IgD-negative memory B cell (primary cell): ENCODE measurements around the gene FAM237A. TPM values are rescaled to one million over a fixed set of nuclear protein-coding genes. Genes with fewer than 3 reads are reported as not detected.

Experiments
- H3K27ac Mint-ChIP-seq, 3 donors: one replicate each; pipeline ENCODE4 v1.8.0; 2020 to 2022; ENCODE audit warnings: mild to moderate bottlenecking in 3 of 3, mixed read lengths in 3 of 3, moderate library complexity in 1 of 3
- H3K27me3 Mint-ChIP-seq: one replicate; pipeline ENCODE4 v1.8.0; 2021; ENCODE audit warnings: mixed read lengths
- H3K36me3 Mint-ChIP-seq: one replicate; pipeline ENCODE4 v1.8.0; 2020; ENCODE audit warnings: mild to moderate bottlenecking, mixed read lengths
- H3K4me1 Mint-ChIP-seq, 3 donors: one replicate each; pipeline ENCODE4 v1.8.0; 2020 to 2022; ENCODE audit warnings: mixed read lengths in 3 of 3, mild to moderate bottlenecking in 1 of 3
- H3K4me3 Mint-ChIP-seq, 4 donors: one replicate each; pipeline ENCODE4 v1.8.0; 2020 to 2022; ENCODE audit warnings: mild to moderate bottlenecking in 4 of 4, mixed read lengths in 4 of 4, moderate library complexity in 3 of 4
- H3K9me3 Mint-ChIP-seq, 3 donors: one replicate each; pipeline ENCODE4 v1.8.0; 2020 to 2021; ENCODE audit warnings: mixed read lengths in 3 of 3, mild to moderate bottlenecking in 1 of 3
- polyA plus RNA-seq: library from polyadenylated mRNA; unstranded; fragments of 300-500 nt; fragmentation: Illumina TruSeq; gene quantifications from one replicate; pipeline ENCODE4 v1.2.3, GENCODE V29; 2021

Gene FAM237A
- polyA plus RNA-seq: not detected

DNA sequence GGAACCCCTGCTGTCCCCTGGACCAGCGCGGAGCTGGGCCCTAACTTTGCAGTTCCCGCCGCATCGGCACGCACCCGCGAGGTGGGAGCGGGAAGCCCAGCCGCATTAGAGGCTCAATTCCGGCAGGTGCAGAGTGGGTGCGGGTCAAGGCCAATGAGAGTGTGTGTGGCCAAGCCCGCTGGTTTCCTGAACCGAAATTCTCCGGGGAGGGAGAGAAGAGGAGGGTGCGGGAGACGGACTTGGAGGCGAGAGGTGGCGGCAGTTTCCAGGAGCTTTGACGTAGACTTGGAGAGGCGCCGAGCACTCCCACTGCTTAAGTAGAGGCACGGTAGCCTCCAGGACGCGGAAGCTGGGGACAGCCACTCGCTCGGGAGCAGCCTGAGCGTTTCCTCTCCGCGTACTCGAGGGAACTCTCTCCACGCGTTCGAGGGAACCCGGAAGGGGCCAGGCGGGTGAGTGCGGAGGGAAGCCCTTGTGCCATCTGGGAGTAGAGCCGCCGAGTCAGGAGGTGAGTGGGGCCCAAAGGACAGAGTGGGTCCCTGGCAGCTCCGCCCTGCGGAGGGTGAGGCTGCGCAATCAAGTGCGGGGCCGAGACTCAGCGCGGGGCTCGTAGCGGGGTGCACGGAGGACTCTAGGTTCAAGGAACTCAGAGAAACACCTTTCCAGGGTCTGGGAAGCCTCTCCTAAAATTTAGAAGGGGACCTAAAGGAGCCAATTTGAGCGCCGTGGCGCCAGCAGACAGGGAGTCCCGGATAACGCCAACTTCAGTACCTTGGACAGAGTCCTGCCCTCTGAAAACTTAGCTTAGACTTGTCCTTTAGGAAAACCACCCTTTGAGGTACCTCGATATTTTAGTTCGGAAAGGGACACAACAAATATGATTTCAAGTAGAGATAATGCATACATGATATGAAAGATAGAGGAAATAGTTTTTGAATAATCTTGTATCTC, at the start of gene FAM237A:
Gene FAM237A (plus strand): TSS at position 413 of the 951 bp plus-strand sequence. CDS start 1,750 bp downstream, outside the sequence.
- Mint-ChIP-seq H3K36me3 (no peaks in the 10 kb centered on the region), H3K4me1 (no peaks in the 10 kb centered on the region), H3K27ac (no peak within 1 kb of the TSS), H3K4me3 (peak within 1 kb of the TSS in 1 of 4 donors; percentile 38), H3K27me3 (peaks cover 14% of the 10 kb centered on the region), H3K9me3 (peaks cover 0 to 3% (median 0%) of the 10 kb centered on the region in 3 donors)

DNA sequence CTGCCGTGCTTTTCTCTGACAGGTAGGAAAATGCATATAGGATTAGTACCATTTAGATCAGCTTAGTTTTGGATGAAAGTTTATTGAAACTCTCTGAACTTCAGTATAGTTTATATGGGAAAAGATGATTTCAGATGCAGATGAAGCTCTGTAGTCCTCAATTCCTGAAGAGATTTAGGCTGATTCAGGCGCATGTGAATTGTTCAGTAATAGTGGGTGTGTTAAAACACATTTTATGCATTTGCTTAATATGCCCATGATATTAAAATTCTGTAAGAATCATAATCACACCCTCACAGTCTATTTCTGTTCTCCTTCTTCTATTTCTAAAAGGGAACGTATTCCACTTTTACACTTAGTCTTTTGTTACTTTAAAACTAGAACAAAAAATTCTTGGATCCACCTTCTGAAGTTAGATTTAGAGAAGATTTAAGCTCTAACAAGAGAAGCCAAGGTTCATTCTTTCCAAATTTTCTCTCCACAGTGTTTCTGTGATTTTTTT, 44.5 kb upstream of the FAM237A start:
- Mint-ChIP-seq H3K4me3 (no peak overlapping the region), H3K27me3 (no peaks in the 10 kb centered on the region), H3K4me1 (no peaks in the 10 kb centered on the region), H3K36me3 (no peaks in the 10 kb centered on the region), H3K27ac (no peak overlapping the region), H3K9me3 (no peaks in the 10 kb centered on the region)

DNA sequence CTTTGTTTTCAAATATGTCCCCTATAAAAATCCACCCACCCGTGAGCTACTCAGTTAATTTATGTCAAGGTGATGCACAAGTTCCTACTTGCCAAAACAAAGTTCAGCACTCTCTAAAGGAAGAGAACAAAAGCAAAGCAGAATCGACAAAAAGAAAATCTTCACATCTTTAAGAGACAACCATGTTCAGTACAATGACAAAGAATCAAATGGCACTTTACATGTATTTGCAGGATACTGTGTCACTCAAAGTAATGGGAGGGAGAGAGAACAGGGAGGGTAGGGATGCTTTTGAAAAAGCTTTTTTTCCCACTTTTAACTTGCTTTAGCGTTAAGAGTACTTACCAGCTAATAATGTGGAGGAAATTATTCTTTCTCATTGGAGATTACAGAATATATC, 39.0 kb upstream of the FAM237A start:
- no peaks in the 10 kb centered on the region for H3K9me3 Mint-ChIP-seq
- no peaks in the 10 kb centered on the region for H3K4me1 Mint-ChIP-seq
- H3K36me3 Mint-ChIP-seq: no peaks in the 10 kb centered on the region
- H3K27me3 Mint-ChIP-seq: peaks cover 1% of the 10 kb centered on the region
- no peak overlapping the region for H3K27ac Mint-ChIP-seq
- H3K4me3 Mint-ChIP-seq: no peak overlapping the region

DNA sequence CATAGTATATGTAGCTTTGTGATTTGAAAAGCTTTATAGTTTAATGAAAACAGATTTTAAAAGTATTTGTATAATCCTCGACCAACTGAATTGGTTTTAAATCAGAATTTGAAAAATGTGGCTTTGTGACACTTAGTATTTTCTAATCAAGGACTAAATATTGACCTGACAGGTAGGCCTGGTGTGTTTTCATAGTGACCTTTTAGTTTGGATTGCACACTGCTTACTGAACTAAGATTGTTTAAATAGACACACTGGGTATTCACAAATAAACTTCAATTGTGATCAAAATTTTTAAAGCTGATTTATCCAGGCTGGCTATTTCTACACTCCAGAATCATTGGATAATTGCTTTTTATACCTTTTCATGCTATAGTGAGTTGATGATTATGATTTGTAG, 31.8 kb upstream of the FAM237A start:
- H3K4me3 Mint-ChIP-seq: no peak overlapping the region
- no peaks in the 10 kb centered on the region for H3K27me3 Mint-ChIP-seq
- peaks cover 0 to 7% (median 0%) of the 10 kb centered on the region in 3 donors for H3K4me1 Mint-ChIP-seq
- no peaks in the 10 kb centered on the region for H3K9me3 Mint-ChIP-seq
- H3K36me3 Mint-ChIP-seq: no peaks in the 10 kb centered on the region
- H3K27ac Mint-ChIP-seq: no peak overlapping the region

DNA sequence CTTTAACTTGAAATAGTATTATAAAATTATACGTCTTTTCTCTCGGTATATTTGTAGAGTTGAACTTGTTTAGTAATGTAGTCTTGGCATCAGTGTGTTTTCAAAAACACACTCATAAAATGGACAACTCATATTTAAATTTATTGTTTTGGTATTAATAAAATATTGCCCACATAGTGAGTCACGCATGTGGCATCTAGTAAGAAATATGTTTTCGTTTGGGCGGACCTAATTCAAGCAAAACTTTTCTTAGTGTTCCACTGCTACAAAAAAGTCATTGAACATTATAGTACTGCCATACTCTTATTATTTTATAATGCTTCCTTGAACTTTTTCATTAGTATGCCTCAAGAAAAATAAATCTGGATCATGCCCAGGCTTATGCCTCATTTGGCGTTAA, 31.1 kb upstream of the FAM237A start:
- no peaks in the 10 kb centered on the region for H3K36me3 Mint-ChIP-seq
- H3K4me1 Mint-ChIP-seq: peaks cover 0 to 7% (median 0%) of the 10 kb centered on the region in 3 donors
- H3K27ac Mint-ChIP-seq: no peak overlapping the region
- no peak overlapping the region for H3K4me3 Mint-ChIP-seq
- H3K9me3 Mint-ChIP-seq: no peaks in the 10 kb centered on the region
- no peaks in the 10 kb centered on the region for H3K27me3 Mint-ChIP-seq

DNA sequence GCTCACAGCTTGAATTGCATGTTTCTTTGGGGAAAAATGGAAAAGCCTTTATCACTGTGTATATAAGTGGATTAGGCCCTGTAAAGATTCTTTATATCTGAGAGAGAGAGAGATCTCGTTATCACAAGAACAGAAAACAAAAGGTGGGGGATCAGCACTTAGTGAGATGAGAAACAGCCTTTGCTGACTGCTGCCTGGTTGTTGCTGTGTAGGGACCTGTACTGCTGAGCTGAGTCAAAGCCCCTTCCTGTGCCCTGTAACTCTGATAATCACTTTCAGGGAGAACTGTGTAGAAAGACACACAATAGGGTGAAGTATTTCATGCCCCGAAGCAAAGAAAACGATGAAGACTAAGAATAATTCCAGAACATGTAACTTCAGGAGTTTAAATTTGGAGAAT, 30.6 kb upstream of the FAM237A start:
- Mint-ChIP-seq H3K9me3 (no peaks in the 10 kb centered on the region), H3K27ac (no peak overlapping the region), H3K36me3 (no peaks in the 10 kb centered on the region), H3K27me3 (no peaks in the 10 kb centered on the region), H3K4me1 (peaks cover 0 to 7% (median 0%) of the 10 kb centered on the region in 3 donors), H3K4me3 (no peak overlapping the region)

DNA sequence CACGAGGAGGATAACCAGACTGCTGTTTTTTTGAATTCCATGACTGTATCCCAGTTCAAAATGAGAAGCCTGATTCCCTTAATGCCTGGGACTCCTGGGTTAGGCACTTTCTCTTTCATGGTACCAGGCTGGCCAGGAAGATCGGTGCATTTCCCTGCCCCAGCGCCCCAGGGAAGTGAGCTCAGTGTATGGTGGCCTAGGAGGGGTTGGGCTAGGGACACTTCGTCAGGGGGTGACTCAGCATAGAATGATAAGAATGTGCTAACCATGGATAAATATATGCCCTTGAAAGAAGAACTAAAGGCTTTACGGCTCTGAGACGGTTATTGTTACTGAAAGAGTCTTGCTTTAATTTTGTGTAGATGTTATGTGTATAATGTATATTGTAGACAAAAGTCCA, 27.5 kb upstream of the FAM237A start:
- Mint-ChIP-seq H3K27me3 (no peaks in the 10 kb centered on the region), H3K4me3 (no peak overlapping the region), H3K36me3 (no peaks in the 10 kb centered on the region), H3K9me3 (no peaks in the 10 kb centered on the region), H3K27ac (no peak overlapping the region), H3K4me1 (peaks cover 0 to 3% (median 0%) of the 10 kb centered on the region in 3 donors)

DNA sequence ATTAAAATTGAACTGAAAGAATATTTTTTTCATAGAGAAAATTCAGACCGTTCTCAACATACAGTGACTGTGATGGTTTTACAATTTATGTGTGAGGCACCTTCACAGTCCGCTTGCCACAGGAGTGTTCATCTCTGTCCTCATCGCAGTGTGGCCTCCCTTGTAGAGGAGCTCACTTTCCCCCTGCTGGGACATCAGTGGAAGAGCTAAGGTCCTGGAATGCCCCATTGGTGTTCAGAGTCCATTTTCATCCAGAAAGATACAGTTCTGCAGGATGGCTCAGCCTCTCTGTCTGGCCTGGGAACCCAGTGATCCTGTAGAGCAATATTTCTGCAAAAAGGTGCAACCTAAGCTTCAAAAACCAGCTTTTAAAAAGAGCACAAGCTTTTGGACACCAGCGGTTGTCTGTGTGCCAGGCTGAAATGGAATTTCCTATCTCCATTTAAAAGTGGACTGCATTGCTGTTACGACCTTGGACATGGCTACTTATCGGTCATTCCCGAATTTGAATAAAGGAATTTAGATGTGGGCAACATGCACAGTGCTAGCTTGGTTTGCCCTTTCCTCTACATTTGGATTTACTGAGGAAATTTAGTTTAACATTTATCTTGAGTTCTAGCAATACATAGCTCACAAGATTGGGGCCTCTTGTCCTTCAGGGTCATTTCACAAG, 26.7 kb upstream of the FAM237A start:
- Mint-ChIP-seq H3K9me3 (no peaks in the 10 kb centered on the region), H3K4me1 (no peaks in the 10 kb centered on the region), H3K36me3 (no peaks in the 10 kb centered on the region)

DNA sequence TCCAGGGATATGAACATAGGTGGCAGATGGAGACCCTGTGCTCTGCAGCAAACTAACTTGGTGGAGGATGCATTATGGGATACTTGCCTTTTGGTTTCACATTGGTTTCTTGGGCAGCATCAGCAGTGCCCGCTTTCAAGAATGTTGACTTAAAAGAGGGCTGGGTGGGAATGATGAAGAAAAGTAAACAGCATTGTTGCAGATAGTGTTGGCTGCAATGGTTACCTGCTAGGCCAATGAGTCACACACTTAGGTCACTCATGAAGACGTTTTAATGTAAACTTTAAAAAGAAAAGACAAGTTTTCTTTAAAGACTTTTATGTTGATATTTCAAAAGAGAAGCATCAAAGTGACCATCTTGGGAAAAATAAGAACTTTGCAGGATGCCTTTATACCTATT, 26.1 kb upstream of the FAM237A start:
- H3K4me3 Mint-ChIP-seq: no peak overlapping the region
- peak overlapping the region in 1 of 3 donors; percentile 23 for H3K27ac Mint-ChIP-seq
- H3K27me3 Mint-ChIP-seq: no peaks in the 10 kb centered on the region
- H3K4me1 Mint-ChIP-seq: no peaks in the 10 kb centered on the region
- no peaks in the 10 kb centered on the region for H3K9me3 Mint-ChIP-seq
- no peaks in the 10 kb centered on the region for H3K36me3 Mint-ChIP-seq

More for the DNA sequence above, 26.7 kb upstream of the FAM237A start:
- Mint-ChIP-seq H3K4me3 (no peak overlapping the region), H3K27me3 (no peaks in the 10 kb centered on the region), H3K27ac (no peak overlapping the region)

DNA sequence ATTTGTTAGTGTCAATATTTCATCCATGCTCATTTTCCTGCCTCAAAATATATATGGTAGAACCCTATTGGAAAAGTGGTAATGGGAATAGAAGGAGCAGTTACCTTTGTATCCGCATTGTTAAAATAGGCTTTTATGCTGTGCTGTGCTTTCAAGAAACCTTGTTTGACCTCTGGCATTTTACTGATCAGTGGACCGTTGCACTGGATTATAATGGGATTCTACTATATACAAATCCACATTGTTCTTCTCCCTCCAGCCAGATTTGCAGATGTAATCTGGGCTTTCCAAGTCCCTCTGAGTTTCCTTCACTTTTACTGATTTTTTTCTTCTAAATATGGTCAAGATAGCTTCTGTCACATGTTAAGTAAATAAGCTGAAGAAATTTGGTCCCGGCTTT, 23.3 kb upstream of the FAM237A start:
- H3K4me3 Mint-ChIP-seq: no peak overlapping the region
- no peaks in the 10 kb centered on the region for H3K9me3 Mint-ChIP-seq
- H3K4me1 Mint-ChIP-seq: no peaks in the 10 kb centered on the region
- no peak overlapping the region for H3K27ac Mint-ChIP-seq
- H3K27me3 Mint-ChIP-seq: no peaks in the 10 kb centered on the region
- no peaks in the 10 kb centered on the region for H3K36me3 Mint-ChIP-seq

DNA sequence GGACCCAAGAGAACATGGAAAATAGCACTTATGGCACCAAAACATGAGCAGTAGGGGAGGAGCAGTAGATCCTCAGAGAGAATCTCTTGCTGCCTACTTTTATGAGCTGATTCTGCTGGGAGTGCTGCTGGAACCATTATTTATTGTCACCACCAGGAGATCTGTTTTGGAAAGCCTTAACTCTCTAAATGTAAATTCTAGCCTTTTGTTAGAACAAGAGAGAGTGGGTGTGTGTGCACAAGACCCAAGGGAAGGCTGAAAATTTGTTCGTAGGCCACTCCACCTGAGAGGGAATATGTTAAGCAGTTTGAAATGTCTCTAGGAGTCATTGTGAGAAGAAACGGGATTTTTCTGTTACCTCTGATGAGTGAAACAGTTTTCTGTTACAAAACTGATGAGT, 16.2 kb upstream of the FAM237A start:
- Mint-ChIP-seq H3K36me3 (no peaks in the 10 kb centered on the region), H3K4me3 (no peak overlapping the region), H3K27me3 (peaks cover 4% of the 10 kb centered on the region)

DNA sequence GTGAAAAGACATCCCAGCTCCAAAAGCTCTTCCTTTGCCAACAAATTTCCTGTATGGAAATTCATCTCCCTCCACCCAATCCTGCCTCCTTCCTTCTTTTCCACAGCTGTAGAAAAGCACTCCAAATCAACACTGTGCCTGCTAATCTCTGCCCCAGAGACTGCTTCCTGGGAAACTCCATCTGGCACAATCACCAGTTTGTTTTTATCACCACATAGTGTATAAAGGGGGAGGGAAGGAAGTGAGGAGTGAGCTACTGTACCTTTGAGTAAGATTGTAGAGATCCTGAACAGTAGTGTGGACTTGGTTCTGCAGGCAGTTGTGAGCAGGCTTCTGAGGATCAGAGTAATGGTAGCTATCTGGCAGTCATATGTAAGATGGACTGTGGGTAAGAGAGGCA, 14.7 kb upstream of the FAM237A start:
- Mint-ChIP-seq H3K27ac (no peak overlapping the region), H3K4me3 (no peak overlapping the region), H3K9me3 (peaks cover 0 to 2% (median 0%) of the 10 kb centered on the region in 3 donors), H3K36me3 (no peaks in the 10 kb centered on the region), H3K27me3 (peaks cover 4% of the 10 kb centered on the region), H3K4me1 (no peaks in the 10 kb centered on the region)

More for the DNA sequence above, 16.2 kb upstream of the FAM237A start:
- H3K4me1 Mint-ChIP-seq: no peaks in the 10 kb centered on the region
- H3K9me3 Mint-ChIP-seq: peaks cover 0 to 2% (median 0%) of the 10 kb centered on the region in 3 donors
- H3K27ac Mint-ChIP-seq: no peak overlapping the region

DNA sequence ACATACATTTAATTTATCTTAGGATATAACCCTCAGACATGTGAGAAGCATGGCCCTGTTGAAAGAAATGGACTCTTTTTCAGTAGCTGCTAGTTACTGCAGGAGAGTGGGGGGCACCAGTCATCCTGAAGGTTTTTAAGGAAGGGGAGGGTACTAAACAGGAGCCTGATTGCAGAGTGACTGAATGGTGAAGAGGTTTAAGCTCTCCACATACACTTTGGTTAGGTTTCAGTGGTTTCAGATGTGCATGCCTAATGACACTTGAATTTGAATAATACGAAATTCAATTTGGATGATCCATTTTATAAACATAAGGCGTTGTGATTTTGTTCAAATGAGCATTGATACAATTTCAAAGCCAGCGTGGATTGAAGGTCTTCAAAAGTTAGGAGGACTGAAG, 10.9 kb upstream of the FAM237A start:
- Mint-ChIP-seq H3K27ac (no peak overlapping the region), H3K27me3 (peaks cover 4% of the 10 kb centered on the region), H3K4me3 (no peak overlapping the region), H3K36me3 (peaks cover 2% of the 10 kb centered on the region), H3K4me1 (no peaks in the 10 kb centered on the region), H3K9me3 (peaks cover 0 to 2% (median 1%) of the 10 kb centered on the region in 3 donors)

DNA sequence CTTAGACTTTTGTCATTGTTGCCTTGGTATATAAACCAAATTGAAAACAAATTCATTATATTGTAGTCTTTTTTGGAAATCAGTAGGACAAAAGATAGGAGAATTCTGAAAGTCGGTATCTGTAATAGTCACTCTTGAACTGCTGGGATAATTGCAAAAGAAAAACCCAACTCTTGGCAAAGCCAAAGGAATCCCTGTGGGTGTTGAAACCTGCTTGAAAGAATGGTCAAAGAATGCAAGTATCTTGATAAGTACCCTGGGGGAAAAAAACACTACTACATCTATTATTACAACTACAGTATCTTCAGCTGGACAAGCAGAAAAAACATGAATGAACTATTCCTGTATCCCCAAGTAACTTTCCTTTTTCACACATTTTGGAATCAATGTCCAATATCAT, 7.3 kb upstream of the FAM237A start:
- Mint-ChIP-seq H3K9me3 (peaks cover 0 to 1% (median under 1%) of the 10 kb centered on the region in 3 donors), H3K27ac (no peak overlapping the region), H3K27me3 (no peaks in the 10 kb centered on the region), H3K36me3 (peaks cover 2% of the 10 kb centered on the region), H3K4me3 (no peak overlapping the region), H3K4me1 (no peaks in the 10 kb centered on the region)

DNA sequence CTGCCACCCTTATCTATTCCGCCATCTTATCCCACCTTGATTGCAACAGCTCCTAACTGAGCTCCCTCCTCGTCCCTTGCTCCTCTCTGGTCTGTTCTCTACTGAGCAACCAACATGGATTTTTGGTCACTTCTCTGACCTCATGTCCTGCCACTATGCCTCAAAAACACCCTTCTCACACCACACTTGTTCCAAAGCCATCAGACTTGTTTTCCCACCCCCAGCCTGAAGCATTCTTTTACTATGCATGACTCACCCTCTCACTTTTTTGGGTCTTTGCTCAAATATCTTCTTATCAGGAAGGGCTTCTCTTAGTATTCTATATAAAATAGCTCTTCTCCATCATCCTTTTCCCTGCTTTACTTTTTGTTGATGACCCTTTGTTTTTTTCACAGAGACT, 2.7 kb upstream of the FAM237A start:
- no peaks in the 10 kb centered on the region for H3K4me1 Mint-ChIP-seq
- no peak overlapping the region for H3K27ac Mint-ChIP-seq
- H3K4me3 Mint-ChIP-seq: no peak overlapping the region
- H3K9me3 Mint-ChIP-seq: peaks cover 0 to 3% (median 1%) of the 10 kb centered on the region in 3 donors
- H3K36me3 Mint-ChIP-seq: peaks cover 2% of the 10 kb centered on the region
- H3K27me3 Mint-ChIP-seq: peaks cover 14% of the 10 kb centered on the region
